NCI-H2081 (cell line): Measurements from ENCODE around the gene ARL8B.

ENCODE experiments used
- DNase-seq, 2 experiments: peaks; one replicate each; lab custom pipeline; 2025; lab: John Stamatoyannopoulos, UW

The ARL8B gene

DNA sequence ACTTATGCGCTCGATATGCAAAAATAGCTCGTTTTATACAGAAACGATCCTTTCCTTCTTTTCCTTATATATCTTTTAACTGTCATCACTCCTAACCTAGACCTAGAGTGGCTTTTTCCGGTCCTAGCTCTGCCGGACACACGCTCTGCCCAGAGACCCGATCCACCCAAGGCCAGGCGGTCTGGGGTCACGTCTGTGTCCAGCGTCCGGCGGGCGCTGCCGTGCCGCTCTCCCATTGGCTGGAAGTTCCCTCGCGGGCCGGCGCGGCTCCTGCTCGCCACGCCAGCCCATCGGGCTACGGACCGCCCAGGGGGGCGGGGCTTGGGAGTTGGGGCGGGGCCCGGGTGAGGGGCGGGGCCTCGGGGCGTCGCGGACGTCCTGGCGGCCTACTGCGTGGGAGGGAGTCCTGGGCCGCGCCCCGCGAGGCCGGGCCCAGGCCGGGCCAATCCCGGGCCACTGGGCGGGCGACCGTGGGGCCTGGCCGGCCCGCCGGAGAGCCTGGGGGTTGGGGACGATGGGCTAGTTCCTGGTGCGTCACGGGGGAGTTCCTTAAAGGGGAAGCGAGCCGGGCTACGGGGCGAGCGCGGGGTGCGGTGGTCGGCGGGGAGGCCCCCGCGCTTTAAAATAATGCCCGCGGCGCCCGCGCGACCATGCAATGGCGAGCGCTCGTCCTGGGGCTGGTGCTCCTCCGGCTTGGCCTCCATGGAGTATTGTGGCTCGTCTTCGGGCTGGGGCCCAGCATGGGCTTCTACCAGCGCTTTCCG, 65.2 kb downstream of the ARL8B start, which contains the start of gene EDEM1:
TSS of gene EDEM1 (plus strand) at position 552 of the 764 bp plus-strand sequence. CDS start at position 651, 99 bp downstream.
- DNase-seq = peak; percentile 87

DNA sequence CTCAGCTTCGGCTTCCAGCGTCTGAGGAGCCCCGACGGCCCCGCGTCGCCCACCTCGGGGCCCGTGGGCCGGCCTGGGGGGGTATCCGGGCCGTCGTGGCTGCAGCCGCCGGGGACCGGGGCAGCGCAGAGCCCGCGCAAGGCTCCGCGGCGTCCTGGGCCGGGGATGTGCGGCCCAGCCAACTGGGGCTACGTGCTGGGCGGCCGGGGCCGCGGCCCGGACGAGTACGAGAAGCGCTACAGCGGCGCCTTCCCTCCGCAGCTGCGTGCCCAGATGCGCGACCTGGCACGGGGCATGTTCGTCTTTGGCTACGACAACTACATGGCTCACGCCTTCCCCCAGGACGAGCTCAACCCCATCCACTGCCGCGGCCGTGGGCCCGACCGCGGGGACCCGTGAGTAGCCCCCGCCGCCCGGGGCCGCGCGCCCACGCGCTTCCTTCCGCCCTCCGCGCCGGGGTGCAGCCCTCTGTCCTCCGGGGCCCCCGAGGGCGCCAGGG, 65.9 kb downstream of the ARL8B start:
- DNase-seq = peak; percentile 20 to 21

- DNase-seq = no peak
Observed at GRCh38 chr3:5188419-5189221, 66.5 kb downstream of the ARL8B start.

DNA sequence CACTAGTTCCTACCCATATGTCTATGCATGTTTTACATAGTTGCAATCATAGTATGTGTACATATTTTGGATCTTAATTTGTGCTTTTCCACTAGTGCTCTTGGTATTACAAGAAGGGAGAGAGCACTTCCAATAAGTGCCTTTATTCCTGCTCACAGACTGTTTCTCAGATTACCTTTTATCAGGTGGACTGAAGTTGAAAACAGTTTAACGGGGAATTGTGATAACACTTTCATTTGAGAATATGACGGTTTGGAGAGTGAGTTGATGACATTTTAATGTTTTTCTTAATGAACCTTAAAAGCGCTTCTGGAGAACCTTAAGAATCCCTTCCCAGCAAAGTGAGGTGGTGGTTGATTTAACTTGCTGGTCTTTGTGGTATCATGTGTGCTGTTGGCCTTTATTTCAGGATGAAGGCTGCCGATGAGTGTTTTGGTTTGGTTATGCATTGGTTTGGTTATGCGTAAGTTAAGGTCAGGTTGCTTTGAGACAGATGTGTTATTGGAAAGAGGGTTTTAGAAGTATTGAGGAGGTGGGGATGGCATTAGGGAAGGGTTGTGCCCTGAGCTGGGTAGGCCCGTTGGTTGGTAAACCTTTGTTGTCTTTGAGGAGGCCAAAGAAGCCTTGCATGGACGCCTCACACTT, 68.2 kb downstream of the ARL8B start:
- no peak for DNase-seq

DNA sequence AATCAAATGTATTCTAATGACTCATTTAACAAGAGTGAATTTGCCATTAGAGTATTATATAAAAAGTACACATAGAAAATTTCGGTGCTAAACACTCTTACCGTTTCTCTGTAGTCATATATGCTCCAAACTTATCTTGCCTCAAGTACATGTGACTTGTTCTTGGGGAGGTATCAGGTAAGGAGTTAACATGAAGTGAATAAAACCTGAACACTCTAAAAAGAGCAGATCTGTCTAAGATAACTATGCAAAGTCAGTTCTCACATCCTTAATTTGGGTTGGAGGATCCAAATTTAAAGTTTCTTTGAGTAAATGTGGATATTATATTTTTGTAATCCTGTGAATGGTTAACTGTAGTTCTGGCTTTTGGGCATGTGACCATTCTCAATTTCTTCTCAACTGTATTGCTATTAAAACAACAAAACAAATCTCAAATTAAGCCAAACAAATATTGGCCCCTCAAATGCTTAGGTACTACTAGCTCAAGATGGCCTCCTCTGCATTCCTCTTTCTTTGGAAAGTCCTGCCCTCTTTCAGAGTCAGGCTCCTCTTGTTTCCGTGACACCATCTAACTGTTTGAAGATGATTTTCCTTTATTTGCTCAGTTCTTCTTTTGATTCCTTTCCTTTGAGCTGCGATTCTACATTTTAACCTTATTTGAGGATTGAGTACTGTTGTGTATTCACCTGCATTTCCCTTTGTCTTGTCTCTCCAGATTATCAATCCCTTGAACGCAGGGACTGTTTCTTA, 69.6 kb downstream of the ARL8B start:
- no peak for DNase-seq

DNA sequence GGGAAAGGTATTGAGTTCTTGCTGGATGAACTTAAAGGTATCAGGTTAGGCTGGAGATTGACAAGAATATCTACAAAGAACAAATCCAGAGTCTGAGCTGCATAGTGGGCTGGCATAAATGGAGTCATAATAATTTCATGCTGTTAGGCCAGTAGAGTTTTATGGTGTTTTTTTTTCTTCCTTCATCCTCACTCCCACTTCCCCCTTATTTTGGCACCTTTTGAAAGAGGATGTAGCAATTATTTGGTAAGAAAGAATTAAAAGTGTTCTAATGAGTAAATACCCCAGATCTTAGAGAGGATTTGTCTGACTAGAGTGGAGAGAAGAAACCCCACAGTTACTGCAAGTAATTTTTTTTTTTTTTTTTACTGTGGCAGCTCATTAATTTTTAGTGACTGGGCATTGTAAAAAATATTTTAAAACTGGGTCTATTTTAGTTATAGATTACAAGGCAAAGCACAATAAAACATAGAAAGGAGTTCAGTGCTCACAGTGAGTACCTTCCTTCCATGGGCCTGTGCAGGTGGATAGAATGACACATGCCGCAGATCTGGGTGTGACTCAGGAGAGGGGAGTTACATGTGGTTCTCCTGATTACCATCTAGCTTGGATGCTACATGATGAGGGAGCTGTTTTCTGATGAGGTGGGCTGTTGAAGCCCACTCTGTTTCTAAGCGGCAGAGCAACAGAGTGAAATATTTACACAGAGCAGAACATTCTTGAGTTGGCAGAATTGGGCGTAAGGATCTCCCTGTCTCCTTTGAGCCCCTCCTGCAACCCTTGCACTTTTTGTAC, 70.7 kb downstream of the ARL8B start:
- no peak for DNase-seq

- no peak for DNase-seq
Observed at GRCh38 chr3:5194341-5194740, 72.2 kb downstream of the ARL8B start.

DNA sequence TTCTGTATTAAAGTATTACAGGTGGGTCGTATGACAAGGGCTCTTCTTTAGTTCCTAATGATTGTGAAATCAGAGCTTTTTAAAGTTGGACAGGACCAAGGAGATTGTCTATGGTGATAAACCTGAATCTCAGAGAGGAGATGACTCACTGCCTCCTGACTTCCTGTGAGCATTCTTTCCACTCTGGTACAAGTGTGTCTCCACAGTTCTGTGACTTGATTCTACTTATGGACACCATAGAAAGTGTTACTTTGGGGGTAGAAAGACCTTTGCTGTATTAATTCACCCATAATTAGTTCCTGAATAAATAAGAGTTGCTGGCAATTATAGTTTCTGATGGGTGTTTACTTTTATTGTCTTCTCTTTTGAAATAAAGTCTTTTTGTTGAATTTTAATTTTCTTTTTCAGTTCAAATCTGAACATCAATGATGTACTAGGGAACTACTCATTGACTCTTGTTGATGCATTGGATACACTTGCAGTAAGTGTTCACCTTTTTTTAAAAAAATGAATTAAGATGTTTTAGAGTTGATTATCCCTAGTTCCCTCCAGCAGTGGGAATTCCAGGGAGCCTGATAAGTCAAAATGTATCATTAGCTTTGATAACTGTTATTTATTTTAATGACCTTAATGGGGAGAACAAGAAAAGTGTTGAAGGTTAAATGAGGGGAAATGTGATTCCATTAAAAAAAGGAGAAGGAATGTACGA, 72.9 kb downstream of the ARL8B start:
- no peak for DNase-seq

DNA sequence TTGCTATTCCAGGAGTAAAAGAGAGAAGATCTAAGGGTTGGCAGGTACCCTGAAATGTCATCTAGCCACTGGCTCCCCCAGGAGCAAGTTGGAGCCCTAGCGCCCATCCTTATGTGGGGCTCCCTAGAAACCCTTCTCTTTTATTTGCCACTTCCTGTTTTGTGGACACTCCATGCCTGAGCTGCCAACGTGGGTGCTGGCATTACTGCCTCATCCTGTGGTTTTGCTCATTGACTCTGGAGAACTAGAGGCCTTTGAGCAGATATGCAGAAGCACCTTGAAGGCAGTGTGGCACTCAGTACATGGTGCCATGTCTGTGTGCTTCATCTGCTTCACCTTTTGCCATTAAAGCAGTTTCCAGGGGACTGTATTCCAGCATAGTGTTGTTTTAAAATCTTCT, 73.5 kb downstream of the ARL8B start:
- no peak for DNase-seq

DNA sequence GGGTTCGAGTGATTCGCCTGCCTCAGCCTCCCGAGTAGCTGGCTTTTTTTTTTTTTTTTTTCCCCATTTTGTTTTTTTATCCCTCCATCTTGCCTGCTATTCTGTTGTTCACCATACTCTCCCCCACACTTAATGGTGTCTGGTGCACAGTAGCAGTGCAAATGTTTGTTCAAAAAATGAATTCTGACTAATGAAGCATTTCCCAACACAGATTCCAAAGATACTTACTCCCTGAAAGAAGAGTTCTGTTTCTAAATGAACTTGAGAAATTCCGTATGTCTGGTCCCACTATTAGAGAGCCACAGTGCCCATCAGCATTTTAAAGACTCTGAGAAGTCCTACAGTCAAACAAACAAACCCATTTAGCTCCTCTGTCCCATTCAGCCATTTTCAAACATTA, 74.9 kb downstream of the ARL8B start:
- no peak for DNase-seq

DNA sequence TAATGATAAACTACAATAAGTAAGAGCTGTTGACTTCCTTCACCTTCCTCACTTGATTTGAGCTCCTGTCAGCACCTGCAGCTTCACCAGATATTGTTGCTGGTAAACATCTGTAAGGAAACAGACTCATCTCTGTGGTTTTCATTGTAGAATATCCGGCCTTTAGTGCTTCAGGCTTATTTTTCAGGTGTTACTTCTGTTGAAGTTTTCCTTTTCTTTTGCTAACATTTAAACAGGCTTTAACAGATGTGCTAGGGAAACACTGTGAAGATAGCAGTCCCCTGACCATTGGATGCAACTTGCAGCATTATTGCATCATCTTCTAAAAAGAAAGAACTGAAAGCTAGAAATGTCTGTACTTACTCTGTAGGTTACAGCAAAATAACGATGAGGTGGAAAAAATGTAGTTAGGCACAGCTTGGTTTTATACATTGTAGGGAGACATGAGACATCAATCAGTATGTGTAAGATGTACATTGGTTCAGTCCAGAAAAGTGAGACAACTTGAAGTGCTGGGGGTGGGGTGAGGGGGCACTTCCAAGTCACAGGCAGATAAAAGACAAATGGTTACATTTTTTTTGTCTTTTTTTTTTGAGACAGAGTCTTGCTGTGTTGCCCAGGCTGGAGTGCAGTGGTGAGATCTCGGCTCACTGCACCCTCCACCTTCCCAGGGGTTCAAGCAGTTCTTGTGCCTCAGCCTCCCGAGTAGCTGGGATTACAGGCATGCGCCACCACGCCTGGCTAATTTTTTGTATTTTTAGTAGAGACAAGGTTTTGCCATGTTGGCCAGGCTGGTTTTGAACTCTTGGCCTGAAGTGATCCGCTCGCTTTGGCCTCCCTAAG, 75.6 kb downstream of the ARL8B start:
- no peak for DNase-seq

GRCh38 chr3:5198313-5198677, 76.2 kb downstream of the ARL8B start:
- no peak for DNase-seq

GRCh38 chr3:5198986-5199731, 77.1 kb downstream of the ARL8B start:
- no peak for DNase-seq

- no peak for DNase-seq
Observed at GRCh38 chr3:5201536-5201935, 79.4 kb downstream of the ARL8B start.

- no peak for DNase-seq
Observed at GRCh38 chr3:5202222-5202621, 80.1 kb downstream of the ARL8B start.

GRCh38 chr3:5205165-5205941, 83.3 kb downstream of the ARL8B start:
- no peak for DNase-seq

GRCh38 chr3:5210926-5211325, 88.8 kb downstream of the ARL8B start:
- DNase-seq = no peak
